Neural cell (in vitro differentiated cells): ENCODE data around the gene RIMKLA.

ENCODE experiments used
- MXI1 ChIP-seq: fragments of 450-650 bp; conservative IDR thresholded peaks from 2 replicates; pipeline ENCODE4 v1.6.1; 2014; ENCODE audit warnings: antibody characterized with exemption, mild to moderate bottlenecking; ENCODE audit not compliant: poor library complexity, severe bottlenecking
- TF ChIP-seq, protein P1 (sequence below): fragments of 450-650 bp; IDR thresholded peaks from 2 replicates; pipeline ENCODE4 v1.5.1; 2014; ENCODE audit warnings: antibody characterized with exemption, mild to moderate bottlenecking, moderate library complexity; ENCODE audit not compliant: poor library complexity, severe bottlenecking

GRCh38 chr1:42386051-42386450 is 5.5 kb downstream of the RIMKLA start:
- TF ChIP-seq, protein P1, sequence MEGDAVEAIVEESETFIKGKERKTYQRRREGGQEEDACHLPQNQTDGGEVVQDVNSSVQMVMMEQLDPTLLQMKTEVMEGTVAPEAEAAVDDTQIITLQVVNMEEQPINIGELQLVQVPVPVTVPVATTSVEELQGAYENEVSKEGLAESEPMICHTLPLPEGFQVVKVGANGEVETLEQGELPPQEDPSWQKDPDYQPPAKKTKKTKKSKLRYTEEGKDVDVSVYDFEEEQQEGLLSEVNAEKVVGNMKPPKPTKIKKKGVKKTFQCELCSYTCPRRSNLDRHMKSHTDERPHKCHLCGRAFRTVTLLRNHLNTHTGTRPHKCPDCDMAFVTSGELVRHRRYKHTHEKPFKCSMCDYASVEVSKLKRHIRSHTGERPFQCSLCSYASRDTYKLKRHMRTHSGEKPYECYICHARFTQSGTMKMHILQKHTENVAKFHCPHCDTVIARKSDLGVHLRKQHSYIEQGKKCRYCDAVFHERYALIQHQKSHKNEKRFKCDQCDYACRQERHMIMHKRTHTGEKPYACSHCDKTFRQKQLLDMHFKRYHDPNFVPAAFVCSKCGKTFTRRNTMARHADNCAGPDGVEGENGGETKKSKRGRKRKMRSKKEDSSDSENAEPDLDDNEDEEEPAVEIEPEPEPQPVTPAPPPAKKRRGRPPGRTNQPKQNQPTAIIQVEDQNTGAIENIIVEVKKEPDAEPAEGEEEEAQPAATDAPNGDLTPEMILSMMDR: no peak
- no peak for TF ChIP-seq MXI1
